GM23338 (cell line): ENCODE measurements around the gene PPP4R2. TPM values are rescaled to one million over a fixed set of nuclear protein-coding genes. Genes with fewer than 3 reads are reported as not detected.

ENCODE experiments used
- ATAC-seq: fragments of 200-7000 bp; cut with Tn5 transposase; 3 replicates; pipeline ENCODE4 v1.9.1; 2020
- DNase-seq: peaks from one replicate; pipeline ENCODE4 v3.0.0-alpha.2; 2015; ENCODE audit warnings: low spot score
- H2AFZ ChIP-seq: fragments of 200-600 bp; sonication (generic); 2 replicates; pipeline ENCODE4 v1.8.0; 2016; ENCODE audit warnings: antibody characterized with exemption, mild to moderate bottlenecking, moderate library complexity
- H3F3A ChIP-seq: fragments of 200-600 bp; sonication (generic); replicated peaks from 2 replicates; pipeline ENCODE4 v1.8.0; 2017; ENCODE audit warnings: antibody characterized with exemption, mixed run types, low read depth
- H3K27ac ChIP-seq: fragments of 200-600 bp; sonication (generic); 2 replicates; pipeline ENCODE4 v1.6.1; 2016; ENCODE audit warnings: low read depth
- H3K27me3 ChIP-seq: fragments of 200-600 bp; sonication (generic); 2 replicates; pipeline ENCODE4 v1.8.0; 2016; ENCODE audit warnings: mild to moderate bottlenecking, mixed run types, moderate library complexity; ENCODE audit not compliant: insufficient read depth
- H3K36me3 ChIP-seq: fragments of 200-600 bp; sonication (generic); 2 replicates; pipeline ENCODE4 v1.8.0; 2016; ENCODE audit warnings: mild to moderate bottlenecking; ENCODE audit not compliant: insufficient read depth
- H3K4me1 ChIP-seq: fragments of 200-600 bp; sonication (generic); 2 replicates; pipeline ENCODE4 v1.8.0; 2016; ENCODE audit warnings: mild to moderate bottlenecking, moderate library complexity; ENCODE audit not compliant: insufficient read depth
- H3K4me2 ChIP-seq: fragments of 200-600 bp; sonication (generic); 2 replicates; pipeline ENCODE4 v1.7.1; 2017; ENCODE audit warnings: mixed run types
- H3K4me3 ChIP-seq: fragments of 200-600 bp; sonication (generic); 2 replicates; pipeline ENCODE4 v1.6.1; 2016; ENCODE audit warnings: mixed run types
- H3K79me2 ChIP-seq: fragments of 200-600 bp; sonication (generic); replicated peaks from 2 replicates; pipeline ENCODE4 v1.8.0; 2017; ENCODE audit warnings: mild to moderate bottlenecking; ENCODE audit not compliant: insufficient read depth
- H3K9me2 ChIP-seq: fragments of 200-600 bp; sonication (generic); 2 replicates; pipeline ENCODE4 v1.8.0; 2017; ENCODE audit not compliant: insufficient read depth
- H4K20me1 ChIP-seq: fragments of 200-600 bp; sonication (generic); replicated peaks from 2 replicates; pipeline ENCODE4 v1.8.0; 2017; ENCODE audit warnings: mild to moderate bottlenecking; ENCODE audit not compliant: insufficient read depth
- H3K27ac Mint-ChIP-seq: 2 replicates; pipeline ENCODE4 v1.8.0; 2020; ENCODE audit warnings: inconsistent platforms, mild to moderate bottlenecking, moderate library complexity, mixed read lengths
- H3K27me3 Mint-ChIP-seq: 3 replicates; pipeline ENCODE4 v1.8.0; 2022; ENCODE audit warnings: low read depth, mild to moderate bottlenecking, moderate library complexity, mixed read lengths, inconsistent platforms; ENCODE audit not compliant: insufficient read depth, poor library complexity
- H3K36me3 Mint-ChIP-seq: 3 replicates; pipeline ENCODE4 v1.8.0; 2021; ENCODE audit warnings: low read depth, mild to moderate bottlenecking, inconsistent platforms, moderate library complexity, mixed read lengths
- H3K4me1 Mint-ChIP-seq: 3 replicates; pipeline ENCODE4 v1.8.0; 2020; ENCODE audit warnings: mild to moderate bottlenecking, inconsistent platforms, mixed read lengths
- H3K4me3 Mint-ChIP-seq: 3 replicates; pipeline ENCODE4 v1.8.0; 2021; ENCODE audit warnings: moderate library complexity, mild to moderate bottlenecking, inconsistent platforms, mixed read lengths
- H3K9me3 Mint-ChIP-seq: 3 replicates; pipeline ENCODE4 v1.8.0; 2020; ENCODE audit warnings: moderate library complexity, mild to moderate bottlenecking, inconsistent platforms, mixed read lengths
- CREB1 ChIP-seq: fragments of 250-450 bp; sonication (Bioruptor Pico); IDR thresholded peaks from 2 replicates; pipeline ENCODE4 v1.5.0; 2020; ENCODE audit warnings: low read depth, mild to moderate bottlenecking, moderate library complexity
- EZH2 ChIP-seq: fragments of 200-600 bp; sonication (generic); IDR thresholded peaks from one replicate; pipeline ENCODE4 v1.8.0; 2017; ENCODE audit warnings: antibody characterized with exemption, mild to moderate bottlenecking, low read depth; ENCODE audit not compliant: unreplicated experiment
- EZH2phosphoT487 ChIP-seq: fragments of 200-600 bp; sonication (generic); IDR thresholded peaks from one replicate; pipeline ENCODE4 v1.8.1; 2018; ENCODE audit warnings: antibody characterized with exemption; ENCODE audit not compliant: unreplicated experiment
- JUNB ChIP-seq: IDR thresholded peaks from one replicate; pipeline ENCODE4 v1.6.1; 2016; ENCODE audit warnings: antibody characterized with exemption; ENCODE audit not compliant: unreplicated experiment
- NANOG ChIP-seq: IDR thresholded peaks from 2 replicates; pipeline ENCODE4 v1.6.1; 2016; ENCODE audit warnings: antibody characterized with exemption, borderline replicate concordance
- POLR2AphosphoS5 ChIP-seq: IDR thresholded peaks from 2 replicates; pipeline ENCODE4 v1.6.1; 2016; ENCODE audit warnings: antibody characterized with exemption, low read depth
- STAT1 ChIP-seq: IDR thresholded peaks from one replicate; pipeline ENCODE4 v1.6.1; 2016; ENCODE audit warnings: antibody characterized with exemption; ENCODE audit not compliant: unreplicated experiment
- ZNF114 ChIP-seq: fragments of 250-450 bp; sonication (Bioruptor Pico); IDR thresholded peaks from 2 replicates; pipeline ENCODE4 v1.5.0; 2020; ENCODE audit warnings: mild to moderate bottlenecking, moderate library complexity
- ZNF331 ChIP-seq: fragments of 250-450 bp; sonication (Bioruptor Pico); IDR thresholded peaks from 2 replicates; pipeline ENCODE4 v1.5.0; 2020; ENCODE audit warnings: low read depth, mild to moderate bottlenecking, moderate library complexity
- polyA plus RNA-seq: library from polyadenylated mRNA; unstranded; fragments of >200 nt; fragmentation: Nextera tagmentation; extraction: Ambion mirVana; gene quantifications from 2 replicates; pipeline ENCODE4 v1.2.1, GENCODE V29; 2016
- total RNA-seq: library from RNA; depleted of rRNA; stranded (reverse); fragments of >200 nt; shearing (Covaris generic); gene quantifications from 2 replicates; pipeline ENCODE4 v1.2.3, GENCODE V29; 2014
- TF ChIP-seq, protein P1 (sequence below): IDR thresholded peaks from 2 replicates; pipeline ENCODE4 v1.6.1; 2016; ENCODE audit warnings: antibody characterized with exemption
- TF ChIP-seq, protein P2 (sequence below): fragments of 250-450 bp; sonication (Bioruptor Pico); IDR thresholded peaks from 2 replicates; pipeline ENCODE4 v1.5.0; 2020; ENCODE audit warnings: mild to moderate bottlenecking, moderate library complexity
- TF ChIP-seq, protein P3 (sequence below): IDR thresholded peaks from one replicate; pipeline ENCODE4 v1.6.1; 2018; ENCODE audit warnings: antibody characterized with exemption; ENCODE audit not compliant: unreplicated experiment
- TF ChIP-seq, protein P4 (sequence below), 2 experiments: fragments of 200-600 bp in 1 of 2; sonication (generic) in 1 of 2; conservative IDR thresholded peaks; 2 replicates each; pipeline versions ENCODE4 v1.5.1 to v1.6.1; 2016 to 2017; ENCODE audit warnings: antibody characterized with exemption in 2 of 2, low read depth in 2 of 2, mild to moderate bottlenecking in 2 of 2, moderate library complexity in 1 of 2

Gene PPP4R2
- total and polyA plus RNA-seq, 2 experiments from 2014 or later, result 62.7 to 117 TPM

DNA sequence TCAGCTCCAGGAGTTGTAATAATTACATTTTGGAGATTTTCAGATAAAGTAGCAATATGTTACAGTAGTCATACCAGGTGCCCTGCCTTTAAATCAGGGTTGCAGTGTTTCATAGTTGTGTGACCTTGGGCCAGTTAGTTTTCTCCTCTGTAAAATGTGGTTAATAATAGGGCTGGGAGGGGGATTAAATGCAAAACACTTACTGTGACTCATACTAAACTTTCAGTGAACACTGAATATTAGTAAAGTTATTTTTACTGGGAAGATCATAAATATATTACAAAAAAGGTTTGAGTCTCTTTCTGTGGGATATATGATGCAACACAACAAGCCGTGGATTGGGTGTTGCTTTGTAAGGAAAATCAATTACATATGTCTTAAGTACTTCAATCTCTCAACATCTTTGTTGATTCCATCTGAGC, 63.7 kb downstream of the PPP4R2 start (continued):
- no peak for TF ChIP-seq CREB1 (CRISPR knock-in tag)

DNA sequence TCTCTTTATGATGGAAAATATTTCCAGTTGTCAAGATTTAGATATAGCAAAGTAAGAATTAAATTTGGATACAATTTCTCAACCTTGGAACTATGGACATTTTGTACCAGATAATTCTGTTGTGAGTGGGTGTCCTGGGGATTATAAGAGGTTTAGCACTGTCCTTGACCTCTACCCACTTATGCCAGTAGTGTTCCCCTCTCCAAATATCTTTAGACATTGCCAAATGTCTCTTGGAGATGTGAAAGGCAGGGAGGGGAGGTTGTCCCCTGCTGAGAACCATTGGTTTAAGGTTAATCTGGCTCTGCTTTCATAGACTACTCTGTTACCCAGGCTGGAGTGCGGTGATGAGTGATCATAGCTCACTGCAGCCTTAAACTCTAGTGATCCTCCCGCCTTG, 64.8 kb downstream of the PPP4R2 start, which contains the start of gene EBLN2:
EBLN2 (plus strand) TSS at position 244 of the 400 bp plus-strand sequence. CDS start 423 bp downstream, outside the sequence.
- no peak for TF ChIP-seq ZNF114 (CRISPR knock-in tag)
- no peak for TF ChIP-seq NANOG
- TF ChIP-seq, protein P1, sequence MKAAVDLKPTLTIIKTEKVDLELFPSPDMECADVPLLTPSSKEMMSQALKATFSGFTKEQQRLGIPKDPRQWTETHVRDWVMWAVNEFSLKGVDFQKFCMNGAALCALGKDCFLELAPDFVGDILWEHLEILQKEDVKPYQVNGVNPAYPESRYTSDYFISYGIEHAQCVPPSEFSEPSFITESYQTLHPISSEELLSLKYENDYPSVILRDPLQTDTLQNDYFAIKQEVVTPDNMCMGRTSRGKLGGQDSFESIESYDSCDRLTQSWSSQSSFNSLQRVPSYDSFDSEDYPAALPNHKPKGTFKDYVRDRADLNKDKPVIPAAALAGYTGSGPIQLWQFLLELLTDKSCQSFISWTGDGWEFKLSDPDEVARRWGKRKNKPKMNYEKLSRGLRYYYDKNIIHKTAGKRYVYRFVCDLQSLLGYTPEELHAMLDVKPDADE, result no peak
- TF ChIP-seq, protein P2, sequence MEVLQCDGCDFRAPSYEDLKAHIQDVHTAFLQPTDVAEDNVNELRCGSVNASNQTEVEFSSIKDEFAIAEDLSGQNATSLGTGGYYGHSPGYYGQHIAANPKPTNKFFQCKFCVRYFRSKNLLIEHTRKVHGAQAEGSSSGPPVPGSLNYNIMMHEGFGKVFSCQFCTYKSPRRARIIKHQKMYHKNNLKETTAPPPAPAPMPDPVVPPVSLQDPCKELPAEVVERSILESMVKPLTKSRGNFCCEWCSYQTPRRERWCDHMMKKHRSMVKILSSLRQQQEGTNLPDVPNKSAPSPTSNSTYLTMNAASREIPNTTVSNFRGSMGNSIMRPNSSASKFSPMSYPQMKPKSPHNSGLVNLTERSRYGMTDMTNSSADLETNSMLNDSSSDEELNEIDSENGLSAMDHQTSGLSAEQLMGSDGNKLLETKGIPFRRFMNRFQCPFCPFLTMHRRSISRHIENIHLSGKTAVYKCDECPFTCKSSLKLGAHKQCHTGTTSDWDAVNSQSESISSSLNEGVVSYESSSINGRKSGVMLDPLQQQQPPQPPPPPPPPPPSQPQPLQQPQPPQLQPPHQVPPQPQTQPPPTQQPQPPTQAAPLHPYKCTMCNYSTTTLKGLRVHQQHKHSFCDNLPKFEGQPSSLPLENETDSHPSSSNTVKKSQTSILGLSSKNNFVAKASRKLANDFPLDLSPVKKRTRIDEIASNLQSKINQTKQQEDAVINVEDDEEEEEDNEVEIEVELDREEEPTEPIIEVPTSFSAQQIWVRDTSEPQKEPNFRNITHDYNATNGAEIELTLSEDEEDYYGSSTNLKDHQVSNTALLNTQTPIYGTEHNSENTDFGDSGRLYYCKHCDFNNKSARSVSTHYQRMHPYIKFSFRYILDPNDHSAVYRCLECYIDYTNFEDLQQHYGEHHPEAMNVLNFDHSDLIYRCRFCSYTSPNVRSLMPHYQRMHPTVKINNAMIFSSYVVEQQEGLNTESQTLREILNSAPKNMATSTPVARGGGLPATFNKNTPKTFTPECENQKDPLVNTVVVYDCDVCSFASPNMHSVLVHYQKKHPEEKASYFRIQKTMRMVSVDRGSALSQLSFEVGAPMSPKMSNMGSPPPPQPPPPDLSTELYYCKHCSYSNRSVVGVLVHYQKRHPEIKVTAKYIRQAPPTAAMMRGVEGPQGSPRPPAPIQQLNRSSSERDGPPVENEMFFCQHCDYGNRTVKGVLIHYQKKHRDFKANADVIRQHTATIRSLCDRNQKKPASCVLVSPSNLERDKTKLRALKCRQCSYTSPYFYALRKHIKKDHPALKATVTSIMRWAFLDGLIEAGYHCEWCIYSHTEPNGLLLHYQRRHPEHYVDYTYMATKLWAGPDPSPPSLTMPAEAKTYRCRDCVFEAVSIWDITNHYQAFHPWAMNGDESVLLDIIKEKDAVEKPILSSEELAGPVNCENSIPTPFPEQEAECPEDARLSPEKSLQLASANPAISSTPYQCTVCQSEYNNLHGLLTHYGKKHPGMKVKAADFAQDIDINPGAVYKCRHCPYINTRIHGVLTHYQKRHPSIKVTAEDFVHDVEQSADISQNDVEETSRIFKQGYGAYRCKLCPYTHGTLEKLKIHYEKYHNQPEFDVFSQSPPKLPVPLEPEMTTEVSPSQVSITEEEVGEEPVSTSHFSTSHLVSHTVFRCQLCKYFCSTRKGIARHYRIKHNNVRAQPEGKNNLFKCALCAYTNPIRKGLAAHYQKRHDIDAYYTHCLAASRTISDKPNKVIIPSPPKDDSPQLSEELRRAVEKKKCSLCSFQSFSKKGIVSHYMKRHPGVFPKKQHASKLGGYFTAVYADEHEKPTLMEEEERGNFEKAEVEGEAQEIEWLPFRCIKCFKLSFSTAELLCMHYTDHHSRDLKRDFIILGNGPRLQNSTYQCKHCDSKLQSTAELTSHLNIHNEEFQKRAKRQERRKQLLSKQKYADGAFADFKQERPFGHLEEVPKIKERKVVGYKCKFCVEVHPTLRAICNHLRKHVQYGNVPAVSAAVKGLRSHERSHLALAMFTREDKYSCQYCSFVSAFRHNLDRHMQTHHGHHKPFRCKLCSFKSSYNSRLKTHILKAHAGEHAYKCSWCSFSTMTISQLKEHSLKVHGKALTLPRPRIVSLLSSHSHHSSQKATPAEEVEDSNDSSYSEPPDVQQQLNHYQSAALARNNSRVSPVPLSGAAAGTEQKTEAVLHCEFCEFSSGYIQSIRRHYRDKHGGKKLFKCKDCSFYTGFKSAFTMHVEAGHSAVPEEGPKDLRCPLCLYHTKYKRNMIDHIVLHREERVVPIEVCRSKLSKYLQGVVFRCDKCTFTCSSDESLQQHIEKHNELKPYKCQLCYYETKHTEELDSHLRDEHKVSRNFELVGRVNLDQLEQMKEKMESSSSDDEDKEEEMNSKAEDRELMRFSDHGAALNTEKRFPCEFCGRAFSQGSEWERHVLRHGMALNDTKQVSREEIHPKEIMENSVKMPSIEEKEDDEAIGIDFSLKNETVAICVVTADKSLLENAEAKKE (CRISPR knock-in tag), result no peak
- TF ChIP-seq, protein P3, sequence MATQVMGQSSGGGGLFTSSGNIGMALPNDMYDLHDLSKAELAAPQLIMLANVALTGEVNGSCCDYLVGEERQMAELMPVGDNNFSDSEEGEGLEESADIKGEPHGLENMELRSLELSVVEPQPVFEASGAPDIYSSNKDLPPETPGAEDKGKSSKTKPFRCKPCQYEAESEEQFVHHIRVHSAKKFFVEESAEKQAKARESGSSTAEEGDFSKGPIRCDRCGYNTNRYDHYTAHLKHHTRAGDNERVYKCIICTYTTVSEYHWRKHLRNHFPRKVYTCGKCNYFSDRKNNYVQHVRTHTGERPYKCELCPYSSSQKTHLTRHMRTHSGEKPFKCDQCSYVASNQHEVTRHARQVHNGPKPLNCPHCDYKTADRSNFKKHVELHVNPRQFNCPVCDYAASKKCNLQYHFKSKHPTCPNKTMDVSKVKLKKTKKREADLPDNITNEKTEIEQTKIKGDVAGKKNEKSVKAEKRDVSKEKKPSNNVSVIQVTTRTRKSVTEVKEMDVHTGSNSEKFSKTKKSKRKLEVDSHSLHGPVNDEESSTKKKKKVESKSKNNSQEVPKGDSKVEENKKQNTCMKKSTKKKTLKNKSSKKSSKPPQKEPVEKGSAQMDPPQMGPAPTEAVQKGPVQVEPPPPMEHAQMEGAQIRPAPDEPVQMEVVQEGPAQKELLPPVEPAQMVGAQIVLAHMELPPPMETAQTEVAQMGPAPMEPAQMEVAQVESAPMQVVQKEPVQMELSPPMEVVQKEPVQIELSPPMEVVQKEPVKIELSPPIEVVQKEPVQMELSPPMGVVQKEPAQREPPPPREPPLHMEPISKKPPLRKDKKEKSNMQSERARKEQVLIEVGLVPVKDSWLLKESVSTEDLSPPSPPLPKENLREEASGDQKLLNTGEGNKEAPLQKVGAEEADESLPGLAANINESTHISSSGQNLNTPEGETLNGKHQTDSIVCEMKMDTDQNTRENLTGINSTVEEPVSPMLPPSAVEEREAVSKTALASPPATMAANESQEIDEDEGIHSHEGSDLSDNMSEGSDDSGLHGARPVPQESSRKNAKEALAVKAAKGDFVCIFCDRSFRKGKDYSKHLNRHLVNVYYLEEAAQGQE, result no peak
- TF ChIP-seq POLR2AphosphoS5, result no peak
- no peak for TF ChIP-seq JUNB
- no peak for TF ChIP-seq EZH2
- TF ChIP-seq, protein P4, sequence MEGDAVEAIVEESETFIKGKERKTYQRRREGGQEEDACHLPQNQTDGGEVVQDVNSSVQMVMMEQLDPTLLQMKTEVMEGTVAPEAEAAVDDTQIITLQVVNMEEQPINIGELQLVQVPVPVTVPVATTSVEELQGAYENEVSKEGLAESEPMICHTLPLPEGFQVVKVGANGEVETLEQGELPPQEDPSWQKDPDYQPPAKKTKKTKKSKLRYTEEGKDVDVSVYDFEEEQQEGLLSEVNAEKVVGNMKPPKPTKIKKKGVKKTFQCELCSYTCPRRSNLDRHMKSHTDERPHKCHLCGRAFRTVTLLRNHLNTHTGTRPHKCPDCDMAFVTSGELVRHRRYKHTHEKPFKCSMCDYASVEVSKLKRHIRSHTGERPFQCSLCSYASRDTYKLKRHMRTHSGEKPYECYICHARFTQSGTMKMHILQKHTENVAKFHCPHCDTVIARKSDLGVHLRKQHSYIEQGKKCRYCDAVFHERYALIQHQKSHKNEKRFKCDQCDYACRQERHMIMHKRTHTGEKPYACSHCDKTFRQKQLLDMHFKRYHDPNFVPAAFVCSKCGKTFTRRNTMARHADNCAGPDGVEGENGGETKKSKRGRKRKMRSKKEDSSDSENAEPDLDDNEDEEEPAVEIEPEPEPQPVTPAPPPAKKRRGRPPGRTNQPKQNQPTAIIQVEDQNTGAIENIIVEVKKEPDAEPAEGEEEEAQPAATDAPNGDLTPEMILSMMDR (conservative IDR thresholded peaks at IDR 0.05; ENCODE audit: low read depth in 2 of 2), result no peak
- no peak for TF ChIP-seq STAT1
- no peak for TF ChIP-seq CREB1 (CRISPR knock-in tag)
- no peak for TF ChIP-seq EZH2phosphoT487
- TF ChIP-seq ZNF331 (CRISPR knock-in tag), result no peak
- H3K9me3 Mint-ChIP-seq, result no peaks in the 10 kb centered on the region
- no peaks in the 10 kb centered on the region for H3K27me3 ChIP-seq
- peak within 1 kb of the TSS; percentile 83 for H3K27ac Mint-ChIP-seq
- no peaks in the 10 kb centered on the region for H3F3A ChIP-seq
- no peak within 1 kb of the TSS; the same call in 1 of the 2 replicates for H3K27ac ChIP-seq
- H3K27me3 Mint-ChIP-seq, result no peaks in the 10 kb centered on the region
- H3K4me3 ChIP-seq, result no peak within 1 kb of the TSS
- H3K36me3 Mint-ChIP-seq, result peaks cover 65% of the 10 kb centered on the region
- no peak within 1 kb of the TSS for H3K4me2 ChIP-seq
- peaks cover 17% of the 10 kb centered on the region; the same call in 1 of the 2 replicates for H4K20me1 ChIP-seq
- H3K4me3 Mint-ChIP-seq, result no peak within 1 kb of the TSS
- no peaks in the 10 kb centered on the region for H3K9me2 ChIP-seq
- no peaks in the 10 kb centered on the region for H3K4me1 ChIP-seq
- ATAC-seq (no peak), DNase-seq (no peak)
- peaks cover 12% of the 10 kb centered on the region for H3K79me2 ChIP-seq
- H3K36me3 ChIP-seq, result peaks cover 22% of the 10 kb centered on the region; the same call in 1 of the 2 replicates
- H2AFZ ChIP-seq, result no peak within 1 kb of the TSS
- H3K4me1 Mint-ChIP-seq, result peaks cover 5% of the 10 kb centered on the region; the same call in 2 of the 3 replicates
